Brain microvascular endothelial cell (primary cell): ENCODE results near the gene WWOX.

Source experiments
- DNase-seq: peaks from one replicate; pipeline ENCODE4 v3.0.0-alpha.2; 2020
- H3K27ac ChIP-seq: fragments of 250-450 bp; sonication (Bioruptor Pico); 2 replicates; pipeline ENCODE4 v1.5.1; 2020; ENCODE audit warnings: mild to moderate bottlenecking, moderate library complexity
- H3K27me3 ChIP-seq: fragments of 250-450 bp; sonication (Bioruptor Pico); replicated peaks from 2 replicates; pipeline ENCODE4 v1.5.1; 2020; ENCODE audit warnings: mild to moderate bottlenecking
- H3K36me3 ChIP-seq: fragments of 250-450 bp; sonication (Bioruptor Pico); replicated peaks from 2 replicates; pipeline ENCODE4 v1.5.1; 2020; ENCODE audit warnings: mild to moderate bottlenecking
- H3K4me3 ChIP-seq: 2 replicates; pipeline ENCODE4 v1.5.1; 2011; ENCODE audit warnings: low read depth, mild to moderate bottlenecking, control low read depth, low read length, moderate library complexity
- CTCF ChIP-seq: IDR thresholded peaks from 2 replicates; pipeline ENCODE4 v1.5.1; 2011; ENCODE audit warnings: low read depth, mild to moderate bottlenecking, moderate library complexity, low read length, control low read depth, inconsistent platforms; ENCODE audit errors: missing control alignments
- in situ Hi-C: cut with HindIII; loops from 2 replicates; pipeline ENCODE4 v1.10.0; 2017; ENCODE audit warnings: low sequenced_read_pairs, low pct_ligation_motif_present

The WWOX gene

GRCh38 chr16:79113826-79114225 is 1014.4 kb downstream of the WWOX start:
- in situ Hi-C loops: no loop called here
- DNase-seq: no peak
- no peak overlapping the region for H3K27ac ChIP-seq
- no peaks in the 10 kb centered on the region for H3K27me3 ChIP-seq
- no peak for TF ChIP-seq CTCF
- no peak overlapping the region for H3K4me3 ChIP-seq
- H3K36me3 ChIP-seq: no peaks in the 10 kb centered on the region

DNA sequence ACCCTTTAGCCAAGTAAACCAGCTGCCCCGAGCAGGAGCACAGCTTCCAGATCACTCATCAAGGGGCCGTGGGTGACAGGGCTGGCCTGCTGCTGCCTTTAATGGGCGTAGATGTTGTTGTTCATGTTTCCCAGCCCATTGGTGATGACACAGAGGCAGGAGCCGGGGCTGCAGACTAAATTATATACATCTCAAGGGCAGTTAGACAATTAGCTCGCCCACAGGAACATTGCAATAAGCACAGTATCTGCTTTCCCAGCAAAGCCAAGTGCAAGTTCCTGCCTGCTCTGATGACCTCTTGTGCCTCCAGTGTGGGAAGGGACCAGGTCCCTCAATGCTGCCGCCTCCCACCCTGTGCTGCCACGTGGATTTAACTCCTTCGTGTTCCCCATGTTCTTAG is 1015.3 kb downstream of the WWOX start:
- no peak for DNase-seq
- in situ Hi-C loops: no loop called here
- no peaks in the 10 kb centered on the region for H3K27me3 ChIP-seq
- no peak overlapping the region for H3K4me3 ChIP-seq
- TF ChIP-seq CTCF: no peak
- no peaks in the 10 kb centered on the region for H3K36me3 ChIP-seq
- no peak overlapping the region for H3K27ac ChIP-seq

GRCh38 chr16:79121906-79122305 is 1022.5 kb downstream of the WWOX start:
- TF ChIP-seq CTCF: no peak
- Histone ChIP-seq H3K36me3 (no peaks in the 10 kb centered on the region), H3K27ac (no peak overlapping the region), H3K4me3 (no peak overlapping the region), H3K27me3 (no peaks in the 10 kb centered on the region)
- in situ Hi-C loops: no loop called here
- no peak for DNase-seq

- no peak overlapping the region for H3K27ac ChIP-seq
- H3K27me3 ChIP-seq: no peaks in the 10 kb centered on the region
- TF ChIP-seq CTCF: no peak
- no peaks in the 10 kb centered on the region for H3K36me3 ChIP-seq
- in situ Hi-C loops: no loop called here
- DNase-seq: no peak
- H3K4me3 ChIP-seq: no peak overlapping the region
These were observed 1022.9 kb downstream of the WWOX start for GRCh38 chr16:79122343-79122742.

DNA sequence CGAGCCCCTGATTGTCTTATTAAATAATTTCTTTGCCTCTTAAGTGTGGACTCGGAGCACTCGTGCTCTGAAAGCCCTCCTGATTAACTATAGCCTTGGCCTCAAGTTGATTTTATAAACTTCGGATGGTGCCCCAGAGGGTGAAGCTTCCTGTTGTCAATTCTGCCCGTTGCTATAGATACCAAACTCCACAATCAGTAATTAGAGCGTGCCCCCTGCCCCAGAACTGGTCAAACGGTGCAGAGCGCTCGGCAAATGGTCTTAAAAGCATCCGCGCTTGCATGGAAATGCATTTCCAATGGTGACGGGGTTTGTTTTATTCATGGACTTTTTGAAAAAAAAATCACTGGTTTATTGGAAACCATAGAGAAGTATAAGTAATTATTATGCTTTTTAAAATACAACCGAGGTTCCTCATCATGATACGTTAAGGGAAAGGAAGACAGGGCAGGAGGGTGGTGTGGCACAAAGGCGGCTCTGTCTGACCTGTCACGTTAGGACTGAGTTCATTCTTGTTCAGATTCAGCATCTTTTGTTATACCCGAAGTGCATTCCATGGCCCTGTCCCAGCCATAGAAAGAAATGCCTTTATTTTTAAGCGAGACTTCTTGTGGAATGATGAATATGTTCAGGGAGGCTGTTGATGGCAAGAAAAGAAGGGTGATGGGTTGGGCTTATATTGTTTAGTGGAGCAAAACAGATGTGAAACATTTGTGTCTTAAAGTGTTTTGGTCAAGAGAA is 1024.7 kb downstream of the WWOX start:
- TF ChIP-seq CTCF: no peak
- no peak overlapping the region for H3K4me3 ChIP-seq
- in situ Hi-C loops: no loop called here
- no peak for DNase-seq
- H3K27me3 ChIP-seq: no peaks in the 10 kb centered on the region
- H3K27ac ChIP-seq: no peak overlapping the region
- no peaks in the 10 kb centered on the region for H3K36me3 ChIP-seq

- in situ Hi-C loops: no loop called here
- no peaks in the 10 kb centered on the region for H3K27me3 ChIP-seq
These were observed 1028.3 kb downstream of the WWOX start for GRCh38 chr16:79127766-79128165.

More at GRCh38 chr16:79127766-79128165, 1028.3 kb downstream of the WWOX start:
- no peak for DNase-seq
- Histone ChIP-seq H3K36me3 (no peaks in the 10 kb centered on the region), H3K27ac (no peak overlapping the region), H3K4me3 (no peak overlapping the region)
- no peak for TF ChIP-seq CTCF
